Raji (cell line): ENCODE measurements around the gene MOCOS.

Experiments used
- POLR2A ChIP-seq: IDR thresholded peaks from 2 replicates; pipeline ENCODE4 v1.6.1; 2011; ENCODE audit warnings: low read depth, low read length, control low read depth; ENCODE audit not compliant: insufficient read depth

MOCOS gene

DNA sequence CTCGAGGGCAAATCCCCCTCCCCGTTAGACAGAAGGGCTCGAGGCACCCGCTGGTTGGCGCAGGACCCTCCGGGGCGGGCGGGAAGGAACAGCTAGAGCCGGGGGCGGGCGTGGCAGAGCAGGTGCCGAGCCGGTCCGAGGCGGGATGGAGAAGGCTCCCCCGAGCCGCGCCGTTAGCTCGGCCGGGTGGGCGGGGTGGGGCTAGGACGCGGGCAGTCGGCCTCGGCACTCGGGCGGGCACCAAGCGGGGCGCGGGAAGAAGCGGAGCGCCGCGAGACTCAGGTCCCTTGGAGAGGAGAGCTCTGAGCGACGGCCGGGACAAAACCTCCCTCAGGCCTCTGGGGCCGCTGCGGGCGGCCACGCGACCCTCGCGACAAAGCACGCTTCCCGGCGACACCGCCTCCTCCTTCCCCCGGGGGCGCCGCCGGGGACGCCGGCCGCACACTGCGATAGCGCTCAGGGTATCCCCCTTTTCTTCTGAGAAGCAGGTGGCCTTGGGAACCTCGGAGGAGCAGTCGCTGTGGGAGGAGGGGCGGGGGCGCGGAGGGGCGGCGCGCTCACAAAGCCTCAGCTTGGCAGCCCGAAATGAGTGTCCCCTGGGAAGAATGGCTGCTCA lies 110.9 kb downstream of the MOCOS start:
- no peak for TF ChIP-seq POLR2A

DNA sequence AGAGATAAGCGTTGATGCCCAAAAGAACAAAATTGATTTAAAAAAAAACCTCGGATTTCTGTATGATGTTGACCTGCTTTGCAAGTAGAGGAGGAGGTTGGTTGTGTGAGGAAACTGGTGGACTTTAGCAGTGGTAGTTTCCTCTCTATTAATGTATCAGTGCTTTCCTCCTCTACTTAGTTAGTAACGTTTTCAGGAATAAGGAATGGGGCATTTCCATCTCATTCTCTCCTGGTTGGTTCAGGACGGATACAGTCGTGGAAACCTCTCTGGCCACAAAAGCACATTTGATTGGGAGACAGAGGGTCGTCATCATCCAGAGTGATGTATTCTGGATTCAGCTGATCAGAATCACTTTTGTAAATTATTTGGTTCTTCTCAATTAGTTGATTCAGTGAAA lies 111.7 kb downstream of the MOCOS start:
- no peak for TF ChIP-seq POLR2A

DNA sequence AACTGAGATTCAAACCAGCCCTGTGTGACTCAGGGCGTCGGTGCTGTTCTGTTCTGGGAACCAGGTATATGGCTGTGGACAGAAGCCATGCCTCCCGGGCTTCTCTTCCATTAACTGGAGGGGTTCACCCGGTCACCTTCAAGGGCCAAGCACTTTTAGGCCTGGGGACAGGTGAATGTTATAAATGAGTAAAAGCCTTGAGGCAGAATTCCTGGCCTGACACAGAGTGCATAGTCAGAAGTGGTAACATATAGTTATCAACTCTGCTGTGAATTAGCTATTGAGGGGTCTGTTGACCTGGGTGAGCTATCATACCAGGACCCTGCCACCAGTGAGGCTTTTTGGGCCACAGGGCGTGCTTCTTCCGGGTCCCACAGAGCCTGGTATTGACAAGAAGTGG lies 112.9 kb downstream of the MOCOS start:
- TF ChIP-seq POLR2A, result no peak

DNA sequence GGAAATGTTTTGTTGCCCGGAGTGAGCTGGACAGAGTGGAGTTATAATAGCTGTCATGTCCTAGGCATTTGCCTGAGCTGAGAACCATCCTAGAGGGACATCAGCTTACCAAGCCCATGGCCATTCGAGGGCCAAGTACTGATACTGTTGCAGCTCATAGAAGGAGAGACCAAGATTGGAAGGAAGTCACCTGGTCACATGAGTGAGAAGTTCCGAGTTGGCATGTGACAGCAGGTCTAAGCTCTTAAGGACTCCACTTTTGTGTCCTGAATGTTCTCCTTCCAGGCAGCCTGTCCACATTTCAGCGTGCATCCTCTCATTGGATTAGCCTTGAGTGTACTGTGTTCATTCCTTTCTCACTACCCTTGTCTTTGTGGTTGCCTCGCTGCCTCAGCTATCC lies 114.6 kb downstream of the MOCOS start:
- no peak for TF ChIP-seq POLR2A

DNA sequence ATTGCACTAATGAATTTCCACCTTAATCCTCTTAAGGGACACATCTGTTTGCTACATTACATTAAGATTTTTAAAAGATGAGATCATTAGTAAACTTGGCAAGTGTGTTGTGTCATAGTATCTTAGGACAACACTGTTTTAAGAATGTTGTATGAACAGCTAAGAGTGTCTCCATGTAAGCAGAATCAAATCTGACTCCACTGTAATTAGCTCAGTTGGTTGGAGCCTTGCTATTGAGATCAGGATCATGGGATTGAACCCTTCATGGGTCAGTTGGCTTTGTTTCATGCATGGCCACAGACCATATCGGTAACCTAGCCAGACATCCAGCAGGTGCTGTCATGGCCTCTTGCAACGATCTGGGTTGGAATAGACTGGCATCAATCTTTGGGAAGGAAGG lies 115.4 kb downstream of the MOCOS start:
- TF ChIP-seq POLR2A, result no peak

DNA sequence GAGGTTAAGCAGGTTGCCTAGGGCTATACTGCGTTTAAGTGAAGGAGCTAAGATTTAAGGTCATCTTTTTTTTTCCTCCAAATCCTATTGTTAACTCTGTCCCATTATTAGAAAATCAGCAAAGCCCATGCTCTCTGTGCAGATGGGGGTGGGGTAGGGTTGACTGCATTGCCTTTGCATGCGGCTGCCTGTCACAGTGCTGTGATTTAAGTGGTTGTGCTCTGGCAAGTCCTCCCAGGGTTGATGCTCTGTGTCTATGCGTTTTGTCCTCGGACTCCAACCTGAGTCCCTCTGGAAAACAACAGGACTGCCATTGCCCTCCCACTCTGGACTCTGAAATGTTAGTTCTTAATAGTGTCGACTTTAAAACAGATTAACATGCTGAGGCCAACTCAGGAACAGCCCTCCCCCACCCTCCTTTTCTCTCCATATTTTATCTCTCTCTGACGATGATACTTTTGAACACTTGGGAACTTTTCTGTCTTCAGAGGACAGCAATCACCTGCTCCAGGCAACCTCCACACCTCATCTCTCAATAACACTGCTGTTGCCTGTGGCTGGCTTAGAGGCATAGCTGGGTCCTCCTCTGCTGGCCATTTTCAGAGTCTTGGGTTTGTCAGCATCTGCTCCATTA lies 116.0 kb downstream of the MOCOS start:
- no peak for TF ChIP-seq POLR2A

DNA sequence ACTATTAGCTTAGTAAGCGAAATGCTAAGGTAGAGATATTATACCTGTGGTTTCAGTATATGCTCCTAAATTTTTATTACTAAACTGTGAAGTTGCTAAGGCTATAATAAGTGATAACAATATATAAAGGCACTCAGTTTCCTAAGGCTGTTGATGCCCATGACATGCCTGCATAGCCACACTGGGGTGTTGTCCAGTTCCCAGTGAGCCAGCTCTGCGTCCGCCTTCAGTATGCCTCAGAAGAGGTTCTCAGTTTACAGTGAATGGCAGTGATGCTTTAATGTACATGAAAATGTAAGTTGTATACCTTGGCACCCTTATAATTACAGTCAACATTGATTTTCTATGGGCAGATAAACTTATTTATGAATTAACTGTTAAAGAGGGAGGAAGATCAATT lies 117.4 kb downstream of the MOCOS start:
- no peak for TF ChIP-seq POLR2A

DNA sequence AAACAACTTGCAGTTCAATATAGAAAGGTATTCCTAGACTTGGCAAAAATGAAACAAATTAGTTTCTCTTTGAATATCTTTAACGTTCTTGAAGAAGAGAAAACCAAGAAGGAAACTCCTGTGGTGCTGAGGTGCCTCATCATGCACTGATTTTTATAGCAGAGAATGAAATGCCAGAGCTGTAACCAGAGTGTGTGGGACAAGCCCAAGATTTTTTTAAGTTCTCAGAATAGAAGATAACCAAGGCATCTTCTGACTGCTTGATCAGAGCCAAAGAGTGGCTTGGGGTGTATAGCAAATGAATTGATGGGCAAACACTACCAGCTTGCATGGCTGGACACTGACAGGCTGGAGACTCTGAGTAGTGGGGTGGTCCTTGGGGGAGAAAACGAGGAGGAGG lies 118.1 kb downstream of the MOCOS start:
- TF ChIP-seq POLR2A, result no peak

DNA sequence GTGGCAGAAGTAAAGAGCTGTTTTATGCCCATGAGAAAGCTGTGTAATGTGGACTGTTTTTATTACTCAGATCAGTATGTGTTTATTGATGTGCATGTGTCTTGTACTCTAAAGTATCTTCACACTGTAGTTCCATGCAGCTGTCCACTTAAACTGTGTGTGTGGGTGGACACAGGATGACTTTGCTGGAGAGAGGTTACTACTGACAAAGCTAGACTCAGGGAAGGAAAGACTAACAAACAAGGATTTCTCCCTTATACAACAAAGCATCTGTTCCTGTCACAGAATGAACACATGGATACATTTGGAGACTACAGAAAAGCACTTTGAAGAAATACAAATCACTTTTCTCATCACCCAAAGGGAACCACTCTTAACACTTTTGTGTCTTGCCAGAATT lies 120.2 kb downstream of the MOCOS start:
- no peak for TF ChIP-seq POLR2A

DNA sequence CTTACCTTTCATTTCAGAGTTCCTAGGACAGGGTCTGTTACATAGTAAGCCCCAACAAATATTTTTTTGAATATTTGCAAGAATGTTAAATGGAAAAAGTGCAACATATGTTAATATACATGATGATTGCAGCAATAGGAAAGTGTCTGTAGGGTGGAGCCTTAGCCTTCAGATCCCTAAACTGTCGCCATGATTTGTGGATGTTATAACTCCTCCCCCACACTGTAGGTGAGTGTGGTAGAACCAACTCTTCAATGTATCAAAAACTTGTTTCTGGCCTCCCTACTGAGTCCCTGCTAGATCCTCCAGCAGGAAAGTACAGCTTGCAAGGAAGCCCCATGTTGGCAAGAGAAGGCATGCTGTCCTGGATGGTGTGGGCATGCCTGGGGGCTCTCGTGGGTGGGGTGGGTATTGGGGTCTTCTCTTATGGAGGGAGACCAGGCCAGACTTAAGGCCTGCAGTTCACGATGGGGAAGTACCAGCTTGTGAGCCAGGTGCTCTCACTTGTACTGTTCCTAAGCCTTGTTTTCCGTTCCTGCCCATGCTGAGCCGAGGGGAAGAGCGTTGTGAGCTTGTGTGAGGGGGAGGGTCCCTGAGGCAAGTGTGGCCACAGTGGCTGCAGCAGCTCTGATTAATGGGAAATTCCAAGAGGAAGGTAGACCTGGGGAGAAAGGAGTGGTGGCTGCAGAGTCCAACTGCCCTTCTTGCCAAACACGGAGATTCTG lies 121.6 kb downstream of the MOCOS start:
- TF ChIP-seq POLR2A, result no peak

DNA sequence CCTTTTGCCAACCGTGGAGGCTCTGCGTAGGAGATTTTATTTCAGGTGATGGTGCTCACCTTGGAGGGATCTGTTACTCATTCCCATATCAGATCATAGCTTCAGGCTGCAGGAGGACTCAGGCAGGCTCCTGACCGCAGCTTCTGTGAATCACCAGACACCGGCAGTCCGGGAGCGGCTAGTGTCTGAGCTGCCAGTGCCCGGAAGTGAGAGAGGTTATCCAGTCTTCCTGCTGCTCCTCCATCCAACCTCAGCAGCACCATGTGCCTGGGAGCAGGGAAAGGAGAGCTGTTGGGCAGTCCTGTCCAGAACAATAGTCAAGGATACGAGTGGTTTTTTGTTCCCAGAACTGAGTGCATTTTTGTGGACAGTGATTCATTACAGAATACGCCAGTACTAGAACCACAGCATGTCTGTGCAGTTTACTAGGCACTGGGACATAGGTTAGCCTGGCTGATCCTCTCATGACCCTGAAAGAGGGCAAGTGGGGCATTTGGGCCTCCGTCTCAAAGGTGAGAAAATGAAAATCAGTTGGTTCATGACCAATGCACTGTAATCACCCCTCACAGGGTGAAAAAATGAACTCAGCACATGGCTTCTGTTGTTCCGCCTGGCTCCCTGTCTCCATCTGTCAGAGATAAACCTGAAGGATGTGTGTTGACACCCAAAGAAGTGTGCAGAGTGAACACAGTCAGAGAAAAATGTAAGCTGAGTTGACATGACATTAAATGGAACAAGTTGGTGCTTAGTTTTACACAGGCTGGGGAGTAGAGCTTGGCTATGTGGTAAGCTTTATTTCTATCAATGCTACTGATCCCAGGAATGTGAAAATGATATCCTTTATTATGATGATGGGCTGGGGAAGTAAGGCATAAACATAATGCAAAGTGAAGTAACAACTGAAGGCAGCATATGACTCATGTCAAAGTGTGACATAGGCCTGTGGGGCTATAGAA lies 122.4 kb downstream of the MOCOS start:
- no peak for TF ChIP-seq POLR2A

DNA sequence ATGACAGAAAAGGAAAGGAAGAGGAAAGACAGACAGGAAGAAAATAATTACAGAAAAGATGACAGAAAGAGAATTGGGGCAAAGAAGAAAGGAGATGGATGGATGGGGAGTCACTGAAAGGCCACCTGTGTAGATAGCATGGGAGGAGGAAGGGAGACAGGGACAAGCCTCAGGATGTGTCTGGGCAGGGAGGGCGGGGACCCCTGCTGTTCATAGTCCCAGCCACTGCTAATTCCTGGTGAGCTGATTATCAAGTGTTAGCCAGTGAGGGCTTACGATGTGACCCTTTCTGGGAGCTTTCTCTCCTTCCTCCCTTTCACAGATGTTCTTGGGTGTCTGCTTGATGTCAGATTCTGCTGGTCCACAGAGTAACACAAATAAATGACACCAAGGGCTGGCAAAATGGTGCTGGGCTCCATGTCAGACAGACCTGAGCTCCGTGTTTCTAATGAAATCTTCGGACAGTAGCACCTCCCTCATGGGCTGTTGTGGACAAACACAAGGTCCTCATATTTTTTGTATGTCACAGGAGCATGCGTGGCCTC lies 123.8 kb downstream of the MOCOS start:
- no peak for TF ChIP-seq POLR2A

DNA sequence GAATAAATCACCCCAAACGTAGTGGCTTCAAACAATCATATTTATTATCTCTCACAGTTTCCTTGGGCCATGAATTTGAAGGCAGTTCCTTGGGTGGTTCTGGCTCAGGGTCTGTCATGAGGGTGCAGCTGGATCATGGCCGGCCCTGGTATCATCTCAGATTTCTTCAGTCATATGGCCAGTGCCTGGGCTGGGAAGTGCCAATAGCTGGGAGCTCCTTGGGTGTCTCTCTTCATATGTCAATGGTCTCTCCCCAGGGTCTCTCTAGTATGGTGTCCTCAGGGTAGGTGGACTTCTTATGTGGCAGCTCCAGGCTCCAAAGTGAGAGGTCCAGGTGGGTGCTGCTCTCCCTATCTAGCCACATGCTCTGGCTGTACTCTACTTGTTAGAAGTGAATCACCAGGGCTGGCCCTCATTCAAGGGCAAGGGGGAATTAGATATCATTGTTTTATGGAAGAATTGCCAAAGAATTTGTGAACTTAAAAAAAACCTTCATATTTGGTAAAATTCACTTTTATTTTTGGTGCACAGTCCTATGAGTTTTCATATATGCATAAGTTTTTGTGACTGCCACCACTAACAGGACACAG lies 125.6 kb downstream of the MOCOS start:
- no peak for TF ChIP-seq POLR2A

DNA sequence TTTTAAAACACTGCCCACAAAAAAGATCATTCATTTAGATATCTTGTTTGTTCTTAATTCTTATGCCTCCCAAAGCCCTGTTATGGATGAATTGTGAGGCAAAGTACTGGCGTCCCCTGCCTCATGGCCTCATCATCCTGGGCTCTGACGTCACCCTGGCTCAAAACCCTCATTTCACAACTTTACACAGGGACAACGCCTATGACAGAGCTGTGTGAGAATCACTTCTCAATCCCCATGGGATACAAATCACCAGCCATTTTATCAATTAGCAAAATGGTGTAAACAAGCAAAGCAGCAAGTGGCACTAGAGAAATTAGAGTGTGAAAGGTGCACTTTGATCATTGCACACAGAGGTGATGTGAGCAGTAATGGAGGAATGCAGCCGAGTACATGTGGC lies 126.8 kb downstream of the MOCOS start:
- TF ChIP-seq POLR2A, result no peak

DNA sequence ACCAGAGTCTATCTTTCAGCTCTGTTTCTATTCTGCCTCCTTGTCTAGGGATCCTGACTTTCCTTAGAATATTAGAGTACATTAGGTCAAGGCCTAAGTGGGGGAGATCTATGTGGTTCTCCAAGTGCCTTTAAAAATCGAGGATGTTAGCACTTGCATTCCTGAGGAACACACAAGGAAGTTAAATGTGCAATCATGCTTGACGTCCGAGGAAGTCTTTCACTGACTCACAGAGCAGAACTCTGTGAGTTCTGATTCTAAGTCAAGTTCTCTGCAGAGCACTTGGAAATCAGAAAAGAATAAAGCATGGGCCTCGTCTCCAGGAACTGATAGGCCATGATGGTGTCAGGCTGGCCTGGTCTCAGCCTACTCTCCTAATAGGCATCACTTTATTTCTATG lies 127.5 kb downstream of the MOCOS start:
- TF ChIP-seq POLR2A, result no peak
